Mononuclear cell (primary cell): ENCODE measurements around the gene RPS6KA5. TPM values are rescaled to one million over a fixed set of nuclear protein-coding genes. Genes with fewer than 3 reads are reported as not detected.

Experiments
- H3K27me3 ChIP-seq: 2 replicates; pipeline ENCODE4 v1.6.0; 2011; ENCODE audit warnings: low read length, control low read depth; ENCODE audit not compliant: insufficient read depth
- H3K4me1 ChIP-seq: 2 replicates; pipeline ENCODE4 v1.5.1; 2011; ENCODE audit warnings: mild to moderate bottlenecking, low read length, control low read depth; ENCODE audit not compliant: insufficient read depth
- H3K4me3 ChIP-seq: 2 replicates; pipeline ENCODE4 v1.5.1; 2011; ENCODE audit warnings: mild to moderate bottlenecking, low read length, moderate library complexity
- H3K9me3 ChIP-seq: 2 replicates; pipeline ENCODE4 v1.5.1; 2011; ENCODE audit warnings: low read depth, mild to moderate bottlenecking, control low read depth, low read length
- total RNA-seq: library from RNA; depleted of rRNA; stranded (reverse); fragments of >200 nt; gene quantifications from one replicate; pipeline ENCODE4 v1.2.3, GENCODE V29; 2012

Gene RPS6KA5
- total RNA-seq, 1 donor: 12.5 TPM

GRCh38 chr14:91021991-91022621, 38.3 kb downstream of the RPS6KA5 start:
- peak overlapping the region; percentile 37 for H3K4me3 ChIP-seq
- H3K4me1 ChIP-seq: peaks cover 20% of the 10 kb centered on the region
- no peaks in the 10 kb centered on the region for H3K9me3 ChIP-seq
- no peaks in the 10 kb centered on the region for H3K27me3 ChIP-seq

GRCh38 chr14:91021115-91021514, 39.3 kb downstream of the RPS6KA5 start:
- no peaks in the 10 kb centered on the region for H3K9me3 ChIP-seq
- no peaks in the 10 kb centered on the region for H3K27me3 ChIP-seq
- no peak overlapping the region for H3K4me3 ChIP-seq
- peaks cover 20% of the 10 kb centered on the region for H3K4me1 ChIP-seq

DNA sequence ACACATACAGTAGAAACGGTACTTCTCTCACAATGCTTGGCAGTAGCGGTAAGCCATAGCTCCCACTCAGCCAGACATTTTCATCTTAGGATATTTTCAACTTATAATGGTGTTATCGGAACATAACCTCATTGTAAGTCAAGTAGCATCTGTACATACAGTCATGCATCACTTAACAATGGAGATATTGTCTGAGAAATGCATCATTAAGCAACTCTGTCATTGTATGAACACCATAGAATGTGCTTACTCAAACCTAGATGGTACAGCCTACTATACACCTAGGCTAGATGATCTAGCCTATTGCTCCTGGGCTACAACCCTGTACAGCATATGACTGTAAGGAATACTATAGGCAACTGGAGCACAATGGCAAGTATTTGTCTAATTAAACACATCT, 40.8 kb downstream of the RPS6KA5 start:
- H3K4me1 ChIP-seq: peaks cover 20% of the 10 kb centered on the region
- H3K4me3 ChIP-seq: no peak overlapping the region
- H3K27me3 ChIP-seq: no peaks in the 10 kb centered on the region
- H3K9me3 ChIP-seq: no peaks in the 10 kb centered on the region

DNA sequence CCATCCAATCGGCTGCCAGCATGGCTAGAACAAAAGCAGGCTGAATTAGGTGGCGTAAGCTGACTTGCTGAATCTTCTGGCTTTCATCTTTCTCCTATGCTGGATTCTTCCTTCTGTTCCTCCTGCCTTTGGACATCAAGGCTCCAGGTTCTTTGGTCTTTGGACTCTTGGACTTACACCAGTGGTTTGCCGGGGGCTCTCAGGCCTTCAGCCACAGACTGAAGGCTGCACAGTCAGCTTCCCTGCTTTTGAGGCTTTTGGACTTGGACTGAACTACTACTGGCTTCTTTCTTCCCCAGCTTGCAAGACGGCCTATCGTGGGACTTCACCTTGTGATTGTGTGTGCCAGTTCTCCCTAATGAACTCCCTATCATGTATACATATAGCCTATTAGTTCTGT, 42.0 kb downstream of the RPS6KA5 start:
- Histone ChIP-seq H3K4me1 (peaks cover 22% of the 10 kb centered on the region), H3K27me3 (no peaks in the 10 kb centered on the region), H3K9me3 (no peaks in the 10 kb centered on the region), H3K4me3 (no peak overlapping the region)

DNA sequence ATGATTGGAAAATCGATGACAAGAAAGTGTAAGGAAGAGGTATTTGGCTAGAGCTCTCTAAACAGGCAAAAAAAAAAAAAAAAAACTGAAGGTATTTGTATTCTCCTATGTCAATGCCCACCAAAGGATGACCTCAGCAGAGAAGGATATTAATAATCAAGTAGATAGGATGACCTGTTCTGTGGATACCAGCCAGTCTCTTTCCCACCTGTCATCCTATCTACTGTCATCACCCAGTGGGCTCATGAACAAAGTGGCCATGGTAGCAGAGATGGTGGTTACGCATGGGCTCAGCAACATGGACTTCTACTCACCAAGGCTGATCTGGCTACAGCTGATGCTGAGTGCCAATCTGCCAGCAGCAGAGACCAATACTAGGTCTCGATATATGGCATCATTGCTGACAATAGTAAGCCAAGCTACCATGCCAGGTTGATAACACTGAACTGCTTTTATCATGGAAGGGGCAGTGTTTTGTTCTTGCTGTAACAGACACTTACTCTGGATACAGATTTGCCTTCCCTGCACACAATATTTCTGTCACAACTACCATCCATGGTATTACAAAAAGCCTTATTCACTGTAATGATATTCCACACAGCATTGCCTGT, 43.5 kb downstream of the RPS6KA5 start:
- peaks cover 26% of the 10 kb centered on the region for H3K4me1 ChIP-seq
- no peaks in the 10 kb centered on the region for H3K27me3 ChIP-seq
- H3K9me3 ChIP-seq: no peaks in the 10 kb centered on the region
- H3K4me3 ChIP-seq: no peak overlapping the region

- H3K27me3 ChIP-seq: no peaks in the 10 kb centered on the region
- H3K4me3 ChIP-seq: no peak overlapping the region
- peaks cover 27% of the 10 kb centered on the region for H3K4me1 ChIP-seq
- no peaks in the 10 kb centered on the region for H3K9me3 ChIP-seq
These were observed 45.0 kb downstream of the RPS6KA5 start for GRCh38 chr14:91015435-91015834.

DNA sequence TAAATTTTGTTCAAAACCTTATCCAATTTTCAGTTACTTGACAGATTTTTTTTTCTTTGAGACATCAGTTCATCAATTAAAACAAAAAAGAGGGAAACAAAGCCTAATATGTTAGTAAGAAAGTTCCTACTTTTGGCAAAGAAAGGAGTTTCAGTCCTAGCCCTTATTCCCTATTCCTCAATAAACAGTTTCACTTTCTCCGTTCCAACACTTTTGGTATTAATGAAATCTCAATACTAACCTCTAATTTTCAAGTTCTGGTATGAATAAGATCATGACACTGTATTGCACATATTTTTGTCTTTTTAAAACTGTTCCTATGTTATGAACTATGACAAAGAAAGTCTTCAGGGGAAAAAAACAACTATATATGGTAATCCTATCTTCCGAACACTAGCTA, 48.4 kb downstream of the RPS6KA5 start:
- Histone ChIP-seq H3K9me3 (no peaks in the 10 kb centered on the region), H3K4me3 (no peak overlapping the region), H3K4me1 (peaks cover 53% of the 10 kb centered on the region)

DNA sequence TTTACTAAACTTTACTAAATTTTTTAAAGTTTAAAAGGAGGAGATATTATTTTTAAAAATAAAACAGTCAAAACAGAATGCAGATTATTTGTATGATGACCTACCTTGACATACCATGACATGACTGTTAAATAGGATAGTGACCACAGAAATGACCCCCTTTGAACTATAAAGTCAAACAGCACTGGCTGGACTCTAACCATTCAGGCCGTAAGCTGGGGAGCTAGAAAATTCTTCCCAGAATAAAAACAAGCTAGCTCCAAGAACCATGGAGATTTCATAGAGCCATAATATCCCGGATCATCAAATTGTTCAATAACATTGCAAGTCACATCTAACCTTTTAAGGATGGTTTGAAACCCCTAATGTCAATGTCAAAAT, 50.3 kb downstream of the RPS6KA5 start:
- no peak overlapping the region for H3K4me3 ChIP-seq
- H3K9me3 ChIP-seq: no peaks in the 10 kb centered on the region
- peaks cover 61% of the 10 kb centered on the region for H3K4me1 ChIP-seq
- no peaks in the 10 kb centered on the region for H3K27me3 ChIP-seq

More for the DNA sequence above, 48.4 kb downstream of the RPS6KA5 start:
- H3K27me3 ChIP-seq: no peaks in the 10 kb centered on the region

GRCh38 chr14:91009501-91010152, 50.8 kb downstream of the RPS6KA5 start:
- no peaks in the 10 kb centered on the region for H3K27me3 ChIP-seq
- no peak overlapping the region for H3K4me3 ChIP-seq
- peaks cover 61% of the 10 kb centered on the region for H3K4me1 ChIP-seq
- H3K9me3 ChIP-seq: no peaks in the 10 kb centered on the region

DNA sequence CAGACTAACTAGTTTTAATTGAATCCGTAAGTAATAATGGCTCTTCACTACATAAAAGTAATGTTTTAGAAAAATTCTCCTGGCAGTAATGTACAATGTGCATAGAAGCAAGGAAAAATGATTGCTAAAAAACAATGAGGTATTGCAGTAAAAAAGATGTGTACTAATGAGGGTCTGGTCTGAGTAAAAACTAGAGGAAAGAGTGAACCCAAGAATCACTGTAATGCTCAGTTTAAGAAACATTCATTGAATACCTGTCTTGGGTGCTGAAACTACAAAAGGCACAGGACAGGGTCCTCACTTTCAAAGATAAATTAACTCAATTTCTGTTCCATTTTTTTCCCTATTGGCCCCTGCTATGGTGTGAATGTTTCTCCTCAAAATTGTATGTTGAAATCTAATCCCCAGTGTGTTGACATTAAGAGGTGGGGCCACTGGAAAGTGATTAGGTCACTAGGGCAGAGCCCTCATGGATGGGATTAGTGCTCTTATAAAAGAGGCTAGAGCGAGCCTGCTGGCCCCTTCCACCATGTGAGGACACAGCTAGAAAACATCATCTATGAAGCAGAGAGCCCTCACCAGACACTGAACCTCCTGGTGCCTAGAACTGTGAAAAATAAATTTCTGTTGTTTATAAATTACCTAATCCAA, 51.6 kb downstream of the RPS6KA5 start:
- Histone ChIP-seq H3K9me3 (no peaks in the 10 kb centered on the region), H3K4me1 (peaks cover 61% of the 10 kb centered on the region), H3K4me3 (no peak overlapping the region), H3K27me3 (no peaks in the 10 kb centered on the region)

GRCh38 chr14:91005716-91006115, 54.7 kb downstream of the RPS6KA5 start:
- Histone ChIP-seq H3K4me3 (no peak overlapping the region), H3K27me3 (no peaks in the 10 kb centered on the region), H3K9me3 (no peaks in the 10 kb centered on the region)

DNA sequence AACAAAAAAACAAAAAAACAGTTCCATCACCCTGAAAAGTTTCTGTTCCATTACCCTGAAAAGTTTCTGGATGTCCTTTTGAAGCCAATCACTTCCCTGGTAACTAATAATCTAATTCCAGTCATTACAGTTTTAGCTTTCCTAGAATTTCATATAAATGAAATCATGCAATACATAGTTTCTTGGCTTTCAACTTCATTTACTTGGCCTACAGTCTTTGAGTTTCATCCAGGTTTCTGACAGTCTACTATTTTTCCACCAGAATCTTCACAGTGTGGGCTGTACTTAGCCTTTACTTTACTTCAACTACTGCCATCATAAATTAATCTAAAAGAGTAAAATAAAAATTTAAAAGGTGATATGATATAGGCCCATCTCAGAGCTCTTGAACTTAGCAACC, 55.5 kb downstream of the RPS6KA5 start:
- no peaks in the 10 kb centered on the region for H3K27me3 ChIP-seq
- H3K9me3 ChIP-seq: no peaks in the 10 kb centered on the region
- H3K4me3 ChIP-seq: no peak overlapping the region
- peaks cover 29% of the 10 kb centered on the region for H3K4me1 ChIP-seq

More at GRCh38 chr14:91005716-91006115, 54.7 kb downstream of the RPS6KA5 start:
- H3K4me1 ChIP-seq: peaks cover 36% of the 10 kb centered on the region

GRCh38 chr14:90999299-90999698, 61.1 kb downstream of the RPS6KA5 start:
- Histone ChIP-seq H3K27me3 (no peaks in the 10 kb centered on the region), H3K4me1 (peaks cover 11% of the 10 kb centered on the region), H3K4me3 (no peak overlapping the region), H3K9me3 (no peaks in the 10 kb centered on the region)

DNA sequence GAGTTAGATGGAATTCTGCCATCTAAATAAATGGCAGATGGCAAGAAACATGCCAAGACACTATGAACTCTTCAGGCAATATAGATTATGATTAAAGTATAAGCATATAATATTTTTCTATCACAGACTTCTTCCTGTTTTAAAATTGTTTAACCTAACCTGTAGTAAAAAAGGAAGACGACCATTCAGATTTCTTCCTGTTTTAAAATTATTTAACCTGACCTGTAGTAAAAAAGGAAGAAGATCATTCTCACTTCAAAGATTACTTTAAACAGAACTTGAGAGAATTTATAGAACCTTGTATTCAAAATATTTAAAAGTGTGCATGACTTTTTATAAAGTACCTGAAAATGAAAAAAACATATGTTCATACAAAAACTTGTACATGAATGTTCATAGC, 63.5 kb downstream of the RPS6KA5 start:
- peaks cover 11% of the 10 kb centered on the region for H3K4me1 ChIP-seq
- no peaks in the 10 kb centered on the region for H3K9me3 ChIP-seq
- H3K4me3 ChIP-seq: no peak overlapping the region
- no peaks in the 10 kb centered on the region for H3K27me3 ChIP-seq

GRCh38 chr14:90995785-90996184, 64.7 kb downstream of the RPS6KA5 start:
- no peaks in the 10 kb centered on the region for H3K27me3 ChIP-seq
- no peak overlapping the region for H3K4me3 ChIP-seq
- H3K9me3 ChIP-seq: no peaks in the 10 kb centered on the region
- H3K4me1 ChIP-seq: peaks cover 11% of the 10 kb centered on the region
